K562 (cell line): ENCODE measurements around the gene TAF8. TPM values are rescaled to one million over a fixed set of nuclear protein-coding genes. Genes with fewer than 3 reads are reported as not detected.

Experiments
- ATAC-seq: fragments of 200-7000 bp; cut with Tn5 transposase; 3 replicates; pipeline ENCODE4 v1.9.1; 2020; ENCODE audit warnings: moderate library complexity
- BruUV-seq: library from RNA; stranded (reverse); fragments of 400-500 nt; replicated peaks from 2 replicates; lab custom pipeline; 2021; lab: Mats Ljungman, UMichigan
- CTCF ChIA-PET: fragments of 300-600 bp; formaldehyde crosslinking; extraction: SDS; loops from one replicate; lab custom pipeline; 2021; ENCODE audit warnings: low intra/inter-chr PET ratio; lab: Yijun Ruan, JAX
- POLR2A ChIA-PET: fragments of 300-600, 350-650 bp; sonication (Branson Sonifier 250); formaldehyde crosslinking; extraction: SDS; loops from one replicate; lab custom pipeline; 2021; ENCODE audit warnings: antibody characterized with exemption, inconsistent platforms; lab: Yijun Ruan, JAX
- DNase-seq, 4 experiments: peaks; one replicate each; pipeline versions ENCODE4 v3.0.0 to v3.0.0-alpha.2; 2011 to 2018; ENCODE audit warnings: low spot score in 3 of 4, mixed read lengths in 3 of 4; ENCODE audit errors: extremely low read depth in 1 of 4
- FAIRE-seq: peaks from 2 replicates; lab custom pipeline; 2011; peaks lifted over from hg19 to GRCh38; lab: Jason Lieb, UNC
- H2AFZ ChIP-seq: 2 replicates; pipeline ENCODE4 v1.6.0; 2011; ENCODE audit warnings: low read depth, low read length, control low read depth, inconsistent platforms
- H3K27ac ChIP-seq: fragments of 200-600 bp; 3 replicates; pipeline ENCODE4 v1.8.0; 2011; ENCODE audit warnings: low read depth, mild to moderate bottlenecking, control low read depth, inconsistent platforms, low read length, moderate library complexity, mixed read lengths; ENCODE audit errors: extremely low read depth
- H3K27me3 ChIP-seq, 2 experiments: fragments of 300-600 bp in 1 of 2; 2 replicates in 1 of 2; 3 replicates in 1 of 2; pipeline versions ENCODE4 v1.6.0 to v1.8.0; 2011; ENCODE audit warnings: inconsistent platforms in 2 of 2, low read length in 2 of 2, mild to moderate bottlenecking in 1 of 2, mixed read lengths in 1 of 2, moderate library complexity in 1 of 2; ENCODE audit not compliant: control insufficient read depth in 2 of 2, insufficient read depth in 2 of 2
- H3K36me3 ChIP-seq: fragments of 300-600 bp; 3 replicates; pipeline ENCODE4 v1.8.0; 2011; ENCODE audit warnings: mild to moderate bottlenecking, low read length, inconsistent platforms; ENCODE audit not compliant: control insufficient read depth, insufficient read depth
- H3K4me1 ChIP-seq, 2 experiments: fragments of 200-600 bp in 1 of 2; replicated peaks in 1 of 2; 2 replicates in 1 of 2; 3 replicates in 1 of 2; pipeline versions ENCODE4 v1.5.1 to v1.8.0; 2011; ENCODE audit warnings: inconsistent platforms in 2 of 2, low read length in 2 of 2, mild to moderate bottlenecking in 1 of 2, mixed read lengths in 1 of 2, moderate library complexity in 1 of 2; ENCODE audit not compliant: control insufficient read depth in 2 of 2, insufficient read depth in 2 of 2
- H3K4me2 ChIP-seq: 2 replicates; pipeline ENCODE4 v1.6.1; 2011; ENCODE audit warnings: low read length, control low read depth, inconsistent platforms, mixed read lengths; ENCODE audit not compliant: insufficient read depth
- H3K4me3 ChIP-seq: fragments of 200-600 bp; sonication (generic), shearing (Covaris generic); 2 replicates; pipeline ENCODE4 v1.5.1; 2016; ENCODE audit warnings: control low read depth, inconsistent platforms
- H3K79me2 ChIP-seq: fragments of 200-600 bp; 3 replicates; pipeline ENCODE4 v1.8.0; 2011; ENCODE audit warnings: low read length, inconsistent platforms; ENCODE audit not compliant: control insufficient read depth, insufficient read depth
- H3K9ac ChIP-seq, 2 experiments: 2 replicates each; pipeline versions ENCODE4 v1.6.0 to v1.6.1; 2011; ENCODE audit warnings: low read depth in 2 of 2, low read length in 2 of 2, control low read depth in 1 of 2, inconsistent platforms in 1 of 2, mild to moderate bottlenecking in 1 of 2, mixed read lengths in 1 of 2; ENCODE audit not compliant: insufficient read depth in 1 of 2
- H3K9me1 ChIP-seq: one replicate; pipeline ENCODE4 v1.6.0; 2011; ENCODE audit warnings: inconsistent platforms, mild to moderate bottlenecking, low read length, moderate library complexity; ENCODE audit not compliant: control insufficient read depth, insufficient read depth
- H3K9me3 ChIP-seq: replicated peaks from 2 replicates; pipeline ENCODE4 v1.5.1; 2011; ENCODE audit warnings: low read depth, low read length, inconsistent platforms; ENCODE audit not compliant: control insufficient read depth, insufficient read depth
- H4K20me1 ChIP-seq: replicated peaks from 2 replicates; pipeline ENCODE4 v1.6.1; 2011; ENCODE audit warnings: low read length, inconsistent platforms, mixed read lengths; ENCODE audit not compliant: control insufficient read depth, insufficient read depth
- C11orf30 ChIP-seq: fragments of 450-650 bp; IDR thresholded peaks from 2 replicates; pipeline ENCODE4 v1.6.1; 2016; ENCODE audit warnings: low read depth, mild to moderate bottlenecking
- CREBBP ChIP-seq: IDR thresholded peaks from one replicate; pipeline ENCODE4 v1.6.1; 2012; ENCODE audit warnings: low read depth, mild to moderate bottlenecking, control low read depth, inconsistent platforms, low read length
- DPF2 ChIP-seq: fragments of 450-650 bp; IDR thresholded peaks from 2 replicates; pipeline ENCODE4 v1.6.1; 2016
- REST ChIP-seq, 2 experiments: fragments of 450-650 bp; formaldehyde crosslinking in 1 of 2; IDR thresholded peaks; 2 replicates each; pipeline versions ENCODE4 v1.4.0 to v1.6.1; 2014 to 2020; ENCODE audit warnings: mild to moderate bottlenecking in 2 of 2, borderline replicate concordance in 1 of 2, low read depth in 1 of 2
- ZNF316 ChIP-seq: fragments of 450-650 bp; IDR thresholded peaks from 2 replicates; pipeline ENCODE4 v1.6.1; 2016
- ZNF830 ChIP-seq: fragments of 250-450 bp; sonication (Bioruptor Pico); IDR thresholded peaks from 2 replicates; pipeline ENCODE4 v1.5.0; 2021; ENCODE audit warnings: mild to moderate bottlenecking
- WGBS: fragments of 100-300 bp; shearing (Covaris generic); methylation state at CpG from one replicate; pipeline ENCODE4 v1.1.6; 2016; ENCODE audit warnings: low coverage, mixed read lengths; ENCODE audit not compliant: insufficient coverage; ENCODE audit errors: missing lambda C conversion rate; 5-methylcytosine and 5-hydroxymethylcytosine counted together
- in situ Hi-C: fragments of 300-500 bp; cut with MboI; formaldehyde crosslinking; loops from 4 replicates; pipeline ENCODE4 v1.15.0; 2018; ENCODE audit warnings: inconsistent platforms, mixed read lengths
- intact Hi-C: fragments of 100-400 bp; cut with micrococcal nuclease; formaldehyde crosslinking; loops from 2 replicates; pipeline ENCODE4 v1.14.2; 2022
- polyA plus RNA-seq, 8 experiments: library from polyadenylated mRNA; depleted of rRNA in 4 of 8; stranded (reverse) in 5 of 8; unstranded in 3 of 8; fragments of >200 nt; fragmentation: Nextera tagmentation in 2 of 8; fragmentation: Illumina TruSeq in 1 of 8; extraction: Ambion mirVana in 2 of 8; extraction: Trizol in 1 of 8; gene quantifications; 2 replicates each; pipeline versions ENCODE4 v1.2.1 to v1.2.3, GENCODE V29; 2011 to 2014; ENCODE audit warnings: inconsistent platforms in 1 of 8, missing spikeins in 1 of 8
- total RNA-seq, 7 experiments: library from RNA; depleted of rRNA in 6 of 7; stranded (reverse); fragments of >200 nt in 6 of 7; fragmentation: Illumina TruSeq in 2 of 7; extraction: Trizol in 2 of 7; gene quantifications; 2 replicates each; pipeline versions ENCODE4 v1.2.1 to v1.2.3, GENCODE V29; 2011 to 2021; ENCODE audit warnings: low replicate concordance in 1 of 7

Gene TAF8
- total and polyA plus RNA-seq, 9 of the 15 experiments (the other 6 are each of a cell fraction or from before 2014, with no cell fraction given) = 29.4 to 84.0 (median 52.6) TPM

GRCh38 chr6:42071881-42072583 lies 21.7 kb downstream of the TAF8 start:
- Histone ChIP-seq H3K27me3 (no peaks in the 10 kb centered on the region), H3K36me3 (peaks cover 80% of the 10 kb centered on the region), H3K9me1 (peaks cover 3% of the 10 kb centered on the region), H3K4me1 (no peaks in the 10 kb centered on the region), H2AFZ (no peak overlapping the region), H3K4me3 (no peak overlapping the region), H3K9ac (no peak overlapping the region), H3K79me2 (no peaks in the 10 kb centered on the region), H3K4me2 (no peak overlapping the region), H3K27ac (no peak overlapping the region), H3K9me3 (no peaks in the 10 kb centered on the region), H4K20me1 (no peaks in the 10 kb centered on the region)
- TF ChIP-seq DPF2 = no peak
- TF ChIP-seq C11orf30 = peak; percentile 36; the same call in 1 of the 2 replicates
- no peak for TF ChIP-seq CREBBP
- TF ChIP-seq REST (IDR thresholded peaks at IDR 0.05; ENCODE audit: borderline replicate concordance) = no peak
- TF ChIP-seq REST (CRISPR knock-in tag; IDR thresholded peaks at IDR 0.05; ENCODE audit: low read depth) = no peak
- peak; percentile 57 for TF ChIP-seq ZNF316
- TF ChIP-seq ZNF830 (CRISPR knock-in tag) = no peak
- BruUV-seq = no TSS peak
- 73% methylated on average over 6 of the region's 6 CpGs for WGBS
- FAIRE-seq (no peak), ATAC-seq (no peak), DNase-seq (no peak)
- POLR2A ChIA-PET = interaction anchor here (0.8 to 1.9 kb wide), 5 partner anchors 16 to 155 kb away, joined by 3 to 5 read pairs (median 4); partner anchors contain the start of gene TAF8
- intact Hi-C loops = no loop called here
- in situ Hi-C loops = no loop called here
- CTCF ChIA-PET = interaction anchor here (0.5 kb wide), 1 partner anchor 90 kb away, joined by 3 read pairs; no protein-coding TSS in a partner anchor
